ENCODE measurements around the gene CA4. TPM values are rescaled to one million over a fixed set of nuclear protein-coding genes. Genes with fewer than 3 reads are reported as not detected.

Gene CA4
- total and polyA plus RNA-seq, 2 of the 8 experiments (the other 6 are each of a cell fraction or from before 2014, with no cell fraction given), result 3.6 to 4.2 TPM

DNA sequence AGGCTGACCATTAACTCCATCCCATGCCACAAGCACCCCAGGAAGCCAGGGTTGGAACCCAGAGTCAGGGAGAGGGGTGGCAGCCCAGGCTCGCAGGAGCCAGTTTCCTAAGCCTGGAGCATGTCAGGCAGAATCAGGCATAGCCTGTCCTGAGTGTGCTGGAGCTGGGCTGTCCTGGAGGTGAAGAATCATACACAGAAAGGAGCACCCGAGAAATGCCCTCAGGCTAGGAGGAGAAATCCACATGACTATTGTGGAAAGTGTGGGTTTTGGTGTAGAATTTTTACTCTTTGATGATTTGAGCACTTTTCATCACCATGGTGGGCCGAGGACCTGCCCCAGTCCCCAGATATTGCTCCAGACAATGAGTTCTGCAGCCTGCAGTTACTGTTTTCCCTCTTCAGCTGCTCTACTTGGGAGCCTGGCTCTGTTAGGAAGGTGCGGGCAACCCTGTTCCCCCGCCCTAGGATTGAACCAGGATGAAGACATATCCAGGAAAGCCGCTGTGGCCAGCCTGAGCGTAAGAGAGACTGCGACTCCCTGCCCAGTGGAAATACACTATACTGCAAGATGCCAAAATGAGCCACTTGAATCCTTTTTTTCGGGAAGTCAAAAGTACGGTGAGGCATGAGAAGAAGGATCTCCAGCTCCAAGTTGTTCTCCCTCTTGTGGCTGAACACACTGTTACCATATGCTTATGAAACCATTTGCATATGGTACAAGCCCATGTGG is 42.1 kb upstream of the CA4 start:
- Histone ChIP-seq H3K79me2 (ENCODE audit: control insufficient read depth in 1 of 2, insufficient read depth in 2 of 2, low read length in 2 of 2) (no peaks in the 10 kb centered on the region), H3K56ac (replicated peaks; ENCODE audit: insufficient read length, low read depth, low read length) (no peak overlapping the region), H4K20me1 (replicated peaks in 1 of 2; ENCODE audit: control insufficient read depth in 1 of 2, insufficient read depth in 2 of 2, low read length in 2 of 2) (no peaks in the 10 kb centered on the region), H2BK15ac (ENCODE audit: low read length) (no peak overlapping the region), H4K5ac (ENCODE audit: insufficient read length, low read depth, low read length) (no peak overlapping the region), H3K18ac (ENCODE audit: extremely low read depth, low read length) (no peak overlapping the region), H3K4ac (replicated peaks; ENCODE audit: insufficient read length, low read depth, low read length) (no peak overlapping the region), H2BK12ac (ENCODE audit: low read depth, low read length) (no peak overlapping the region), H3K27me3 (replicated peaks in 1 of 4; ENCODE audit: control insufficient read depth in 3 of 4, extremely low read depth in 1 of 4, insufficient read depth in 3 of 4, low read length in 3 of 4) (no peaks in the 10 kb centered on the region), H4K91ac (replicated peaks; ENCODE audit: insufficient read length, low read length) (no peak overlapping the region), H2BK120ac (replicated peaks; ENCODE audit: low read depth, low read length) (no peak overlapping the region), H3K79me1 (ENCODE audit: low read depth, low read length) (no peaks in the 10 kb centered on the region), H3K36me3 (ENCODE audit: control insufficient read depth in 2 of 4, insufficient read depth in 4 of 4, low read length in 3 of 4) (no peaks in the 10 kb centered on the region), H2BK5ac (ENCODE audit: low read depth, low read length) (no peak overlapping the region), H3K23me2 (ENCODE audit: low read depth, low read length) (no peaks in the 10 kb centered on the region), H3K4me2 (ENCODE audit: insufficient read depth in 1 of 2, low read depth in 2 of 2, low read length in 2 of 2) (no peak overlapping the region), H3K14ac (ENCODE audit: insufficient read length) (no peak overlapping the region), H2BK20ac (ENCODE audit: low read length) (no peak overlapping the region), H3K27ac (ENCODE audit: low read depth, low read length) (no peak overlapping the region), H2AK5ac (ENCODE audit: low read depth, low read length) (no peak overlapping the region), H3K9me3 (ENCODE audit: insufficient read depth in 2 of 2, low read depth in 1 of 2, low read length in 1 of 2) (no peaks in the 10 kb centered on the region), H2AFZ (ENCODE audit: low read length) (no peak overlapping the region), H3K4me1 (replicated peaks in 1 of 4; ENCODE audit: control insufficient read depth in 3 of 4, insufficient read depth in 4 of 4, low read length in 3 of 4) (no peaks in the 10 kb centered on the region), H4K8ac (ENCODE audit: extremely low read depth, insufficient read depth, low read length) (no peak overlapping the region), H3K4me3 (ENCODE audit: extremely low read depth in 1 of 4, insufficient read depth in 2 of 4, low read depth in 3 of 4, low read length in 4 of 4) (no peak overlapping the region), H3K9ac (replicated peaks in 1 of 4; ENCODE audit: extremely low read depth in 1 of 4, low read depth in 3 of 4, low read length in 3 of 4) (no peak overlapping the region), H3K23ac (ENCODE audit: insufficient read length) (no peak overlapping the region)
- 89% methylated on average over 10 of the region's 10 CpGs; no CpG with 5 or more reads in 1 of the 2 experiments for WGBS, 2 experiments (ENCODE audit: extremely low coverage in 1 of 2, insufficient coverage in 1 of 2, insufficient read length in 1 of 2, insufficient replicate concordance in 2 of 2, low coverage in 1 of 2, low lambda C conversion rate in 2 of 2, missing lambda C conversion rate in 1 of 2)
- DNase-seq (ENCODE audit: low read depth in 1 of 2, low spot score in 2 of 2) (no peak), FAIRE-seq (no peak)
- POLR2A ChIA-PET (ENCODE audit: partially characterized antibody), result no interaction called here
- CTCF ChIA-PET (ENCODE audit: partially characterized antibody), result no interaction called here
- no peak for TF ChIP-seq PHF8 (conservative IDR thresholded peaks at IDR 0.05; ENCODE audit: low read depth, low read length)
- TF ChIP-seq RNF2 (IDR thresholded peaks at IDR 0.05; ENCODE audit: borderline replicate concordance, low read depth, low read length, missing control alignments, poor library complexity, severe bottlenecking), result no peak
- TF ChIP-seq SIN3A (conservative IDR thresholded peaks at IDR 0.05 in 1 of 2, IDR thresholded peaks at IDR 0.05 in 1 of 2; ENCODE audit: low read depth in 1 of 2, low read length in 2 of 2), result no peak
- no peak for TF ChIP-seq RXRA (IDR thresholded peaks at IDR 0.05; ENCODE audit: insufficient read depth, low read depth, low read length)
- no peak for TF ChIP-seq CEBPB (IDR thresholded peaks at IDR 0.05; ENCODE audit: low read depth, low read length)
- no peak for TF ChIP-seq RAD21 (IDR thresholded peaks at IDR 0.05 in 1 of 2, conservative IDR thresholded peaks at IDR 0.05 in 1 of 2; ENCODE audit: low read depth in 2 of 2, low read length in 2 of 2)
- TF ChIP-seq ATF2 (IDR thresholded peaks at IDR 0.05; ENCODE audit: low read length), result no peak
- no peak for TF ChIP-seq EGR1 (IDR thresholded peaks at IDR 0.05; ENCODE audit: borderline replicate concordance, low read depth, low read length)
- TF ChIP-seq HDAC2 (IDR thresholded peaks at IDR 0.05; ENCODE audit: borderline replicate concordance in 1 of 2, low read depth in 2 of 2, low read length in 2 of 2), result no peak
- no peak for TF ChIP-seq SIX5 (IDR thresholded peaks at IDR 0.05; ENCODE audit: low read depth, low read length)
